RWPE2 (cell line): Measurements from ENCODE around the gene CD8A.

ENCODE experiments used
- ATAC-seq: fragments of 200-7000 bp; cut with Tn5 transposase; 3 replicates; pipeline ENCODE4 v1.9.1; 2021; ENCODE audit warnings: low read depth
- DNase-seq: peaks from one replicate; pipeline ENCODE4 v3.0.0-alpha.2; 2020; ENCODE audit warnings: low spot score
- H3K27ac ChIP-seq: fragments of 450-650 bp; 2 replicates; pipeline ENCODE4 v1.5.1; 2017; ENCODE audit warnings: mild to moderate bottlenecking; ENCODE audit not compliant: poor library complexity, severe bottlenecking
- H3K27me3 ChIP-seq: fragments of 250-450 bp; sonication (Bioruptor Pico); 2 replicates; pipeline ENCODE4 v1.5.1; 2021; ENCODE audit warnings: mild to moderate bottlenecking, moderate library complexity; ENCODE audit not compliant: insufficient read depth, poor library complexity, severe bottlenecking
- H3K36me3 ChIP-seq: fragments of 250-450 bp; sonication (Bioruptor Pico); 2 replicates; pipeline ENCODE4 v1.5.1; 2020; ENCODE audit warnings: low read depth, mild to moderate bottlenecking, moderate library complexity
- H3K4me1 ChIP-seq: fragments of 250-450 bp; sonication (Bioruptor Pico); 2 replicates; pipeline ENCODE4 v1.5.1; 2021; ENCODE audit warnings: mild to moderate bottlenecking, moderate library complexity; ENCODE audit not compliant: insufficient read depth, poor library complexity, severe bottlenecking
- H3K4me3 ChIP-seq: fragments of 250-450 bp; sonication (Bioruptor Pico); 2 replicates; pipeline ENCODE4 v1.5.1; 2021; ENCODE audit warnings: mild to moderate bottlenecking, moderate library complexity; ENCODE audit not compliant: severe bottlenecking
- H3K9me3 ChIP-seq: fragments of 250-450 bp; sonication (Bioruptor Pico); 2 replicates; pipeline ENCODE4 v1.5.1; 2021; ENCODE audit warnings: mild to moderate bottlenecking, moderate library complexity; ENCODE audit not compliant: severe bottlenecking
- CTCF ChIP-seq: fragments of 450-650 bp; IDR thresholded peaks from one replicate; pipeline ENCODE4 v1.5.1; 2017; ENCODE audit warnings: mild to moderate bottlenecking, moderate library complexity; ENCODE audit not compliant: poor library complexity, severe bottlenecking

Gene CD8A

GRCh38 chr2:86788881-86789686, 1.6 kb downstream of the CD8A start:
- Histone ChIP-seq H3K4me3 (no peak overlapping the region), H3K27me3 (peaks cover 51% of the 10 kb centered on the region), H3K27ac (no peak overlapping the region), H3K36me3 (no peaks in the 10 kb centered on the region), H3K9me3 (no peaks in the 10 kb centered on the region), H3K4me1 (no peaks in the 10 kb centered on the region)
- DNase-seq (no peak), ATAC-seq (peak; percentile 13; the same call in 2 of the 3 replicates)
- TF ChIP-seq CTCF, result no peak

- no peak overlapping the region for H3K4me3 ChIP-seq
- no peak overlapping the region for H3K27ac ChIP-seq
- H3K9me3 ChIP-seq, result no peaks in the 10 kb centered on the region
- peaks cover 51% of the 10 kb centered on the region for H3K27me3 ChIP-seq
- no peaks in the 10 kb centered on the region for H3K4me1 ChIP-seq
- ATAC-seq, result no peak
- DNase-seq, result no peak
- no peaks in the 10 kb centered on the region for H3K36me3 ChIP-seq
- no peak for TF ChIP-seq CTCF
Measured at GRCh38 chr2:86788165-86788564, 2.5 kb downstream of the CD8A start.

GRCh38 chr2:86787736-86788135, 3.0 kb downstream of the CD8A start:
- no peak overlapping the region for H3K4me3 ChIP-seq
- no peak for TF ChIP-seq CTCF
- no peaks in the 10 kb centered on the region for H3K9me3 ChIP-seq
- no peaks in the 10 kb centered on the region for H3K4me1 ChIP-seq
- ATAC-seq (no peak), DNase-seq (no peak)
- H3K36me3 ChIP-seq, result no peaks in the 10 kb centered on the region
- H3K27me3 ChIP-seq, result peaks cover 51% of the 10 kb centered on the region
- no peak overlapping the region for H3K27ac ChIP-seq

- Histone ChIP-seq H3K36me3 (no peaks in the 10 kb centered on the region), H3K9me3 (no peaks in the 10 kb centered on the region), H3K4me1 (no peaks in the 10 kb centered on the region), H3K27me3 (peaks cover 39% of the 10 kb centered on the region), H3K4me3 (no peak overlapping the region), H3K27ac (no peak overlapping the region)
- ATAC-seq (no peak), DNase-seq (no peak)
- no peak for TF ChIP-seq CTCF
Measured at GRCh38 chr2:86786001-86786536, 4.6 kb downstream of the CD8A start.

- H3K36me3 ChIP-seq, result no peaks in the 10 kb centered on the region
- no peaks in the 10 kb centered on the region for H3K4me1 ChIP-seq
- H3K27ac ChIP-seq, result no peak overlapping the region
- no peaks in the 10 kb centered on the region for H3K9me3 ChIP-seq
- no peak overlapping the region for H3K4me3 ChIP-seq
- no peak for TF ChIP-seq CTCF
- no peak for DNase-seq
- peaks cover 33% of the 10 kb centered on the region for H3K27me3 ChIP-seq
- ATAC-seq, result no peak
Measured at GRCh38 chr2:86785456-86785855, 5.3 kb downstream of the CD8A start.
